Stimulated activated naive CD4-positive, alpha-beta T cell (primary cell): ENCODE measurements around the gene SLC10A7.

Source experiments
- DNase-seq, 6 experiments: peaks; one replicate each; lab custom pipeline; 2025; lab: John Stamatoyannopoulos, UW

Gene SLC10A7

GRCh38 chr4:146310319-146311021 lies 211.3 kb downstream of the SLC10A7 start:
- no peak for DNase-seq

GRCh38 chr4:146308951-146309350 lies 212.8 kb downstream of the SLC10A7 start:
- no peak for DNase-seq

GRCh38 chr4:146302822-146303221 lies 218.9 kb downstream of the SLC10A7 start:
- DNase-seq = no peak

GRCh38 chr4:146299607-146300006 lies 222.1 kb downstream of the SLC10A7 start:
- DNase-seq = no peak

GRCh38 chr4:146294776-146295175 lies 227.0 kb downstream of the SLC10A7 start:
- DNase-seq = no peak

GRCh38 chr4:146292508-146292907 lies 229.2 kb downstream of the SLC10A7 start:
- no peak for DNase-seq

GRCh38 chr4:146291313-146291712 lies 230.4 kb downstream of the SLC10A7 start:
- no peak for DNase-seq

GRCh38 chr4:146288193-146288592 lies 233.5 kb downstream of the SLC10A7 start:
- no peak for DNase-seq

- no peak for DNase-seq
Observed at GRCh38 chr4:146285037-146285436, 236.7 kb downstream of the SLC10A7 start.

- DNase-seq = no peak
Observed at GRCh38 chr4:146283758-146284651, 237.7 kb downstream of the SLC10A7 start.

GRCh38 chr4:146282657-146283056 lies 239.1 kb downstream of the SLC10A7 start:
- no peak for DNase-seq

- no peak for DNase-seq
Observed at GRCh38 chr4:146278986-146279385, 242.8 kb downstream of the SLC10A7 start.

GRCh38 chr4:146275370-146275769 lies 246.4 kb downstream of the SLC10A7 start:
- DNase-seq = no peak

- DNase-seq = no peak
Observed at GRCh38 chr4:146274774-146275173, 247.0 kb downstream of the SLC10A7 start.

GRCh38 chr4:146273204-146273901 lies 248.4 kb downstream of the SLC10A7 start:
- no peak for DNase-seq

- DNase-seq = no peak
Observed at GRCh38 chr4:146271466-146271865, 250.3 kb downstream of the SLC10A7 start.

GRCh38 chr4:146269228-146269653 lies 252.5 kb downstream of the SLC10A7 start:
- DNase-seq = no peak

- DNase-seq = no peak
Observed at GRCh38 chr4:146267826-146268225, 253.9 kb downstream of the SLC10A7 start.

GRCh38 chr4:146265950-146266490 lies 255.7 kb downstream of the SLC10A7 start:
- no peak for DNase-seq

GRCh38 chr4:146263793-146264192 lies 257.9 kb downstream of the SLC10A7 start:
- DNase-seq = no peak

- DNase-seq = no peak
Observed at GRCh38 chr4:146261041-146261440, 260.7 kb downstream of the SLC10A7 start.

- DNase-seq = no peak
Observed at GRCh38 chr4:146260521-146260920, 261.2 kb downstream of the SLC10A7 start.
